A549 (cell line): Measurements from ENCODE around the gene GUCA2A. TPM values are rescaled to one million over a fixed set of nuclear protein-coding genes. Genes with fewer than 3 reads are reported as not detected.
A peak's percentile ranks its signal among the peaks of the same experiment; 100 is the strongest.

ENCODE experiments used
- ATAC-seq, 2 experiments: fragments of 200-7000 bp in 1 of 2; fragments of >200 bp in 1 of 2; cut with Nextera tagmentation in 1 of 2; cut with Tn5 transposase in 1 of 2; 3 replicates each; pipeline versions ENCODE4 v1.8.0 to v1.9.1; 2018 to 2020; ENCODE audit warnings: mild to moderate bottlenecking in 1 of 2, moderate library complexity in 1 of 2
- CTCF ChIA-PET: fragments of 300-600 bp; sonication (Branson Sonifier 250); formaldehyde crosslinking; extraction: SDS; loops from one replicate; lab custom pipeline; 2021; ENCODE audit warnings: antibody characterized with exemption, inconsistent platforms; lab: Yijun Ruan, JAX
- POLR2A ChIA-PET: fragments of 350-600 bp; formaldehyde crosslinking; extraction: SDS; loops from one replicate; lab custom pipeline; 2021; ENCODE audit warnings: antibody characterized with exemption, inconsistent platforms; lab: Yijun Ruan, JAX
- DNase-seq, 2 experiments: peaks; one replicate each; pipeline versions ENCODE4 v3.0.0 to v3.0.0-alpha.2; 2011 to 2016; ENCODE audit warnings: low read depth in 1 of 2, low spot score in 1 of 2
- FAIRE-seq: peaks from 2 replicates; lab custom pipeline; 2011; peaks lifted over from hg19 to GRCh38; lab: Jason Lieb, UNC
- H3K27ac ChIP-seq, 2 experiments: fragments of >200 bp; sonication (Bioruptor Twin); formaldehyde crosslinking; 3 replicates each; pipeline ENCODE4 v1.5.1; 2016 to 2017
- H3K4me1 ChIP-seq: fragments of >200 bp; sonication (Bioruptor Twin); formaldehyde crosslinking; 3 replicates; pipeline ENCODE4 v1.6.1; 2016
- H3K4me2 ChIP-seq: fragments of >200 bp; sonication (Bioruptor Twin); formaldehyde crosslinking; 3 replicates; pipeline ENCODE4 v1.6.1; 2016
- H3K4me3 ChIP-seq: fragments of >200 bp; sonication (Bioruptor Twin); formaldehyde crosslinking; 3 replicates; pipeline ENCODE4 v1.5.1; 2016
- H3K9me3 ChIP-seq: fragments of >200 bp; sonication (Bioruptor Twin); formaldehyde crosslinking; 3 replicates; pipeline ENCODE4 v1.6.1; 2016
- BCL3 ChIP-seq: fragments of >200 bp; sonication (Bioruptor Twin); formaldehyde crosslinking; IDR thresholded peaks from 3 replicates; pipeline ENCODE4 v1.6.1; 2016
- BHLHE40 ChIP-seq: IDR thresholded peaks from 2 replicates; pipeline ENCODE4 v1.6.1; 2012; ENCODE audit warnings: low read depth, low read length, inconsistent platforms
- CEBPB ChIP-seq, 2 experiments: fragments of >200 bp in 1 of 2; sonication (Bioruptor Twin) in 1 of 2; formaldehyde crosslinking in 1 of 2; IDR thresholded peaks; 2 replicates each; pipeline ENCODE4 v1.6.1; 2012 to 2016
- CTCF ChIP-seq: fragments of >200 bp; sonication (Bioruptor Twin); formaldehyde crosslinking; IDR thresholded peaks from 3 replicates; pipeline ENCODE4 v1.5.1; 2016
- EHMT2 ChIP-seq: fragments of 200-600 bp; sonication (generic); IDR thresholded peaks from 2 replicates; pipeline ENCODE4 v1.6.1; 2016; ENCODE audit warnings: antibody characterized with exemption, low read depth, mild to moderate bottlenecking, moderate library complexity
- ELK1 ChIP-seq: fragments of 150-350 bp; IDR thresholded peaks from 2 replicates; pipeline ENCODE4 v1.6.1; 2014; ENCODE audit warnings: low read depth, mild to moderate bottlenecking, low read length
- ESRRA ChIP-seq: fragments of 150-350 bp; IDR thresholded peaks from 2 replicates; pipeline ENCODE4 v1.6.1; 2014; ENCODE audit warnings: mild to moderate bottlenecking, low read length, borderline replicate concordance
- FOXS1 ChIP-seq: fragments of 250-450 bp; sonication (Bioruptor Pico); IDR thresholded peaks from 2 replicates; pipeline ENCODE4 v1.5.0; 2020; ENCODE audit warnings: mild to moderate bottlenecking, moderate library complexity
- HEYL ChIP-seq: fragments of 250-450 bp; sonication (Bioruptor Pico); IDR thresholded peaks from 2 replicates; pipeline ENCODE4 v1.8.0; 2021; ENCODE audit warnings: mild to moderate bottlenecking, moderate library complexity
- HMGXB4 ChIP-seq: fragments of 250-450 bp; sonication (Bioruptor Pico); IDR thresholded peaks from 2 replicates; pipeline ENCODE4 v1.5.0; 2021; ENCODE audit warnings: mild to moderate bottlenecking, moderate library complexity, borderline replicate concordance
- KDM1A ChIP-seq: fragments of 200-600 bp; sonication (generic); IDR thresholded peaks from 2 replicates; pipeline ENCODE4 v1.6.1; 2016; ENCODE audit warnings: low read depth, mild to moderate bottlenecking
- MAFK ChIP-seq: fragments of 450-650 bp; IDR thresholded peaks from 2 replicates; pipeline ENCODE4 v1.6.1; 2014; ENCODE audit not compliant: partially characterized antibody
- MAX ChIP-seq: IDR thresholded peaks from 2 replicates; pipeline ENCODE4 v1.6.1; 2012
- MAZ ChIP-seq: fragments of 150-350 bp; IDR thresholded peaks from 2 replicates; pipeline ENCODE4 v1.6.1; 2014; ENCODE audit warnings: antibody characterized with exemption, low read depth, low read length, borderline replicate concordance
- NFE2L2 ChIP-seq: fragments of 150-350 bp; conservative IDR thresholded peaks from 2 replicates; pipeline ENCODE4 v1.6.1; 2014; ENCODE audit warnings: low read length
- POLR2AphosphoS2 ChIP-seq: conservative IDR thresholded peaks from 2 replicates; pipeline ENCODE4 v1.6.1; 2012; ENCODE audit warnings: low read length, improper control_type of control experiment, inconsistent platforms
- RAD21 ChIP-seq, 2 experiments: fragments of >200 bp in 1 of 2; sonication (Bioruptor Twin) in 1 of 2; formaldehyde crosslinking in 1 of 2; IDR thresholded peaks in 1 of 2; conservative IDR thresholded peaks in 1 of 2; 2 replicates in 1 of 2; 3 replicates in 1 of 2; pipeline ENCODE4 v1.6.1; 2012 to 2018; ENCODE audit warnings: inconsistent platforms in 1 of 2
- RNF2 ChIP-seq: fragments of 200-600 bp; sonication (generic); IDR thresholded peaks from 2 replicates; pipeline ENCODE4 v1.6.1; 2016; ENCODE audit warnings: low read depth, mild to moderate bottlenecking, antibody characterized with exemption, moderate library complexity, borderline replicate concordance
- SMC3 ChIP-seq: fragments of >200 bp; sonication (Bioruptor Twin); formaldehyde crosslinking; IDR thresholded peaks from 3 replicates; pipeline ENCODE4 v1.6.1; 2018; ENCODE audit warnings: inconsistent platforms
- TFCP2L1 ChIP-seq: fragments of 250-450 bp; sonication (Bioruptor Pico); IDR thresholded peaks from 2 replicates; pipeline ENCODE4 v1.5.0; 2021; ENCODE audit warnings: mild to moderate bottlenecking
- ZSCAN20 ChIP-seq: fragments of 250-450 bp; sonication (Bioruptor Pico); IDR thresholded peaks from 2 replicates; pipeline ENCODE4 v1.8.0; 2022; ENCODE audit warnings: mild to moderate bottlenecking, moderate library complexity
- WGBS: methylation state at CpG from one replicate; pipeline ENCODE4 v1.1.6; 2017; ENCODE audit errors: missing lambda C conversion rate; 5-methylcytosine and 5-hydroxymethylcytosine counted together
- polyA plus RNA-seq, 4 experiments: library from polyadenylated mRNA; depleted of rRNA in 3 of 4; stranded (reverse); fragments of >200 nt; fragmentation: RNase III in 1 of 4; extraction: RNeasy Plus Mini Kit Qiagen cat#74134 plus additional on column Dnase treatment in 1 of 4; gene quantifications; 2 replicates in 3 of 4; 3 replicates in 1 of 4; pipeline ENCODE4 v1.2.3, GENCODE V29; 2011 to 2017

Gene GUCA2A
- polyA plus RNA-seq, 2 of the 4 experiments (the other 2 are of a cell fraction) = not detected

GRCh38 chr1:42148166-42148565 lies 16.4 kb downstream of the GUCA2A start:
- CTCF ChIA-PET = interaction anchor here (0.5 to 4.4 kb wide), 5 partner anchors 8 to 472 kb away, joined by 3 to 70 read pairs (median 5); no protein-coding TSS in a partner anchor
- FAIRE-seq (no peak), DNase-seq (no peak), ATAC-seq (no peak)
- Histone ChIP-seq H3K27ac (no peak overlapping the region), H3K4me2 (no peak overlapping the region), H3K9me3 (no peaks in the 10 kb centered on the region), H3K4me1 (peaks cover 7% of the 10 kb centered on the region; the same call in 1 of the 3 replicates), H3K4me3 (no peak overlapping the region)
- no peak for TF ChIP-seq SMC3
- no peak for TF ChIP-seq ELK1
- no peak for TF ChIP-seq KDM1A
- no peak for TF ChIP-seq MAX
- TF ChIP-seq ESRRA = no peak
- no peak for TF ChIP-seq EHMT2
- TF ChIP-seq HEYL (CRISPR knock-in tag) = no peak
- TF ChIP-seq RNF2 = no peak
- TF ChIP-seq MAZ = no peak
- TF ChIP-seq BCL3 = no peak
- TF ChIP-seq FOXS1 (CRISPR knock-in tag) = no peak
- no peak for TF ChIP-seq MAFK
- no peak for TF ChIP-seq TFCP2L1
- no peak for TF ChIP-seq NFE2L2
- no peak for TF ChIP-seq HMGXB4 (CRISPR knock-in tag)
- TF ChIP-seq ZSCAN20 (CRISPR knock-in tag) = no peak
- no peak for TF ChIP-seq BHLHE40
- TF ChIP-seq RAD21 (conservative IDR thresholded peaks at IDR 0.05 in 1 of 2, IDR thresholded peaks at IDR 0.05 in 1 of 2) = no peak
- POLR2A ChIA-PET = no interaction called here
- WGBS = 0% methylated on average over 1 of the region's 1 CpG

- TF ChIP-seq CEBPB (IDR thresholded peaks at IDR 0.05) (peak in 1 of 2 experiments; percentile 52; a peak in 3 of 4 replicates), RAD21 (conservative IDR thresholded peaks at IDR 0.05 in 1 of 2, IDR thresholded peaks at IDR 0.05 in 1 of 2) (peak; percentile 86 to 89), NFE2L2 (no peak), POLR2AphosphoS2 (no peak), CTCF (peak; percentile 82), SMC3 (peak; percentile 79)
- no peak overlapping the region for H3K4me2 ChIP-seq
- ChIA-PET CTCF (interaction anchor here (0.6 to 4.4 kb wide), 11 partner anchors 9 to 572 kb away, joined by 3 to 70 read pairs (median 3); partner anchors contain the start of gene GUCA2A), POLR2A (no interaction called here)
- H3K27ac ChIP-seq = no peak overlapping the region
- WGBS = 20% methylated on average over 8 of the region's 19 CpGs
- H3K4me3 ChIP-seq = no peak overlapping the region
- FAIRE-seq (no peak), ATAC-seq (peak; percentile 79 to 89), DNase-seq (peak; percentile 60 to 71)
- H3K4me1 ChIP-seq = peaks cover under 1% of the 10 kb centered on the region; the same call in 1 of the 3 replicates
- H3K9me3 ChIP-seq = no peaks in the 10 kb centered on the region
These were observed 17.8 kb downstream of the GUCA2A start for GRCh38 chr1:42146626-42147320.
